HCT116 (cell line): ENCODE results near the gene TMEM239. TPM values are rescaled to one million over a fixed set of nuclear protein-coding genes. Genes with fewer than 3 reads are reported as not detected.

ENCODE experiments used
- ATAC-seq: fragments of 200-7000 bp; cut with Tn5 transposase; 2 replicates; pipeline ENCODE4 v1.9.1; 2020; ENCODE audit warnings: mild to moderate bottlenecking, moderate library complexity
- BruUV-seq: library from RNA; stranded (reverse); fragments of 400-500 nt; replicated peaks from 2 replicates; lab custom pipeline; 2021; lab: Mats Ljungman, UMichigan
- CTCF ChIA-PET: fragments of 300-600 bp; sonication (Branson Sonifier 250); formaldehyde crosslinking; loops from one replicate; lab custom pipeline; 2021; ENCODE audit warnings: antibody characterized with exemption; lab: Charles Lee
- POLR2A ChIA-PET: fragments of 300-600, 350-600 bp; sonication (Branson Sonifier 250); formaldehyde crosslinking; loops from one replicate; lab custom pipeline; 2021; ENCODE audit warnings: antibody characterized with exemption; lab: Charles Lee
- RAD21 ChIA-PET, 2 experiments: fragments of 300-600 bp; sonication (Branson Sonifier 250); formaldehyde crosslinking; loops; one replicate each; lab custom pipeline; 2023; ENCODE audit warnings: low total read pairs in 2 of 2; ENCODE audit not compliant: uncharacterized antibody in 2 of 2, unreplicated experiment in 2 of 2, low non-redundant PET in 1 of 2; lab: Charles Lee
- DNase-seq: peaks from one replicate; pipeline ENCODE4 v3.0.0-alpha.2; 2010; ENCODE audit warnings: low read depth, low spot score
- H2AFZ ChIP-seq: fragments of 200-600 bp; shearing (Covaris generic), sonication (generic); 2 replicates; pipeline ENCODE4 v1.6.1; 2017; ENCODE audit warnings: low read depth, mixed run types, mixed read lengths, antibody characterized with exemption, low read length; ENCODE audit not compliant: poor library complexity, severe bottlenecking
- H3K27ac ChIP-seq: 2 replicates; pipeline ENCODE4 v1.5.1; 2012; ENCODE audit warnings: low read depth, low read length
- H3K27me3 ChIP-seq: fragments of 200-600 bp; sonication (generic); 2 replicates; pipeline ENCODE4 v1.6.1; 2016; ENCODE audit warnings: mixed run types, low read length, mixed read lengths; ENCODE audit not compliant: insufficient read depth
- H3K36me3 ChIP-seq, 2 experiments: fragments of 200-500 bp in 1 of 2; fragments of 200-600 bp in 1 of 2; sonication (Bioruptor generic) in 1 of 2; sonication (generic) in 1 of 2; 2 replicates each; pipeline versions ENCODE4 v1.5.1 to v1.6.1; 2014 to 2016; ENCODE audit warnings: low read length in 2 of 2, inconsistent platforms in 1 of 2, mixed read lengths in 1 of 2, mixed run types in 1 of 2; ENCODE audit not compliant: insufficient read depth in 2 of 2, control insufficient read depth in 1 of 2
- H3K4me1 ChIP-seq, 2 experiments: fragments of 200-600 bp in 1 of 2; sonication (generic) in 1 of 2; 2 replicates each; pipeline versions ENCODE4 v1.5.1 to v1.6.1; 2012 to 2017; ENCODE audit warnings: low read length in 2 of 2, inconsistent platforms in 1 of 2, mild to moderate bottlenecking in 1 of 2, mixed read lengths in 1 of 2, mixed run types in 1 of 2, moderate library complexity in 1 of 2; ENCODE audit not compliant: insufficient read depth in 2 of 2, control insufficient read depth in 1 of 2
- H3K4me2 ChIP-seq: fragments of 200-600 bp; sonication (generic); 2 replicates; pipeline ENCODE4 v1.6.1; 2017; ENCODE audit warnings: mixed run types, low read length, mixed read lengths
- H3K4me3 ChIP-seq, 2 experiments: fragments of 200-600 bp in 1 of 2; sonication (generic) in 1 of 2; replicated peaks in 1 of 2; 2 replicates each; pipeline ENCODE4 v1.5.1; 2011 to 2016; ENCODE audit warnings: low read length in 2 of 2, control low read depth in 1 of 2, low read depth in 1 of 2, mild to moderate bottlenecking in 1 of 2, mixed read lengths in 1 of 2, mixed run types in 1 of 2
- H3K79me2 ChIP-seq: fragments of 200-600 bp; sonication (generic); 2 replicates; pipeline ENCODE4 v1.6.1; 2017; ENCODE audit warnings: mild to moderate bottlenecking, mixed run types, low read length, moderate library complexity, mixed read lengths; ENCODE audit not compliant: insufficient read depth
- H3K9ac ChIP-seq: fragments of 200-600 bp; sonication (generic); 2 replicates; pipeline ENCODE4 v1.6.1; 2016; ENCODE audit warnings: low read length, mixed read lengths
- H3K9me2 ChIP-seq: fragments of 200-600 bp; sonication (generic), shearing (Covaris generic); 2 replicates; pipeline ENCODE4 v1.6.1; 2017; ENCODE audit warnings: mixed run types, mild to moderate bottlenecking, moderate library complexity; ENCODE audit not compliant: insufficient read depth
- H3K9me3 ChIP-seq, 2 experiments: fragments of 200-500 bp in 1 of 2; fragments of 200-600 bp in 1 of 2; sonication (Bioruptor generic) in 1 of 2; sonication (generic) in 1 of 2; 2 replicates each; pipeline ENCODE4 v1.6.1; 2014 to 2017; ENCODE audit warnings: low read length in 2 of 2, mixed read lengths in 2 of 2, inconsistent platforms in 1 of 2, low read depth in 1 of 2, mild to moderate bottlenecking in 1 of 2, mixed run types in 1 of 2, moderate library complexity in 1 of 2; ENCODE audit not compliant: control insufficient read depth in 1 of 2, insufficient read depth in 1 of 2
- H4K20me1 ChIP-seq: fragments of 200-600 bp; sonication (generic), shearing (Covaris generic); 2 replicates; pipeline ENCODE4 v1.6.1; 2017; ENCODE audit warnings: mixed run types, mild to moderate bottlenecking, moderate library complexity; ENCODE audit not compliant: insufficient read depth
- ATF3 ChIP-seq: IDR thresholded peaks from 2 replicates; pipeline ENCODE4 v1.6.1; 2012
- CTCF ChIP-seq, 3 experiments: fragments of 200-600 bp in 1 of 3; sonication (generic) in 1 of 3; IDR thresholded peaks in 2 of 3; conservative IDR thresholded peaks in 1 of 3; 2 replicates each; pipeline ENCODE4 v1.5.1; 2012 to 2017; ENCODE audit warnings: low read depth in 2 of 3, low read length in 2 of 3, antibody characterized with exemption in 1 of 3, borderline replicate concordance in 1 of 3, control low read depth in 1 of 3, mild to moderate bottlenecking in 1 of 3, mixed read lengths in 1 of 3, mixed run types in 1 of 3, moderate library complexity in 1 of 3; ENCODE audit not compliant: insufficient read depth in 1 of 3
- ELF1 ChIP-seq: IDR thresholded peaks from 2 replicates; pipeline ENCODE4 v1.6.1; 2012; ENCODE audit warnings: low read depth, borderline replicate concordance
- EZH2 ChIP-seq: fragments of 200-600 bp; sonication (generic); IDR thresholded peaks from 2 replicates; pipeline ENCODE4 v1.6.1; 2017; ENCODE audit warnings: antibody characterized with exemption, mixed run types
- EZH2phosphoT487 ChIP-seq: fragments of 200-600 bp; IDR thresholded peaks from 2 replicates; pipeline ENCODE4 v1.6.1; 2018; ENCODE audit warnings: antibody characterized with exemption, borderline replicate concordance
- FOSL1 ChIP-seq: IDR thresholded peaks from 2 replicates; pipeline ENCODE4 v1.6.1; 2012; ENCODE audit warnings: low read depth
- JUND ChIP-seq: IDR thresholded peaks from 2 replicates; pipeline ENCODE4 v1.6.1; 2012
- MAX ChIP-seq: IDR thresholded peaks from 2 replicates; pipeline ENCODE4 v1.6.1; 2012
- POLR2A ChIP-seq: IDR thresholded peaks from 2 replicates; pipeline ENCODE4 v1.7.0; 2011; ENCODE audit warnings: borderline replicate concordance; ENCODE audit not compliant: insufficient read depth, insufficient read length; ENCODE audit errors: extremely low read depth
- POLR2AphosphoS5 ChIP-seq: IDR thresholded peaks from 2 replicates; pipeline ENCODE4 v1.6.1; 2011; ENCODE audit warnings: mild to moderate bottlenecking, low read depth, low read length, moderate library complexity
- REST ChIP-seq: IDR thresholded peaks from 2 replicates; pipeline ENCODE4 v1.6.1; 2012; ENCODE audit warnings: low read depth
- SIN3A ChIP-seq: IDR thresholded peaks from 2 replicates; pipeline ENCODE4 v1.6.1; 2012; ENCODE audit warnings: low read depth
- SRF ChIP-seq: IDR thresholded peaks from 2 replicates; pipeline ENCODE4 v1.6.1; 2012; ENCODE audit warnings: low read depth
- TCF7L2 ChIP-seq: IDR thresholded peaks from 2 replicates; pipeline ENCODE4 v1.7.0; 2011; ENCODE audit warnings: borderline replicate concordance, inconsistent platforms; ENCODE audit not compliant: insufficient read depth, insufficient read length; ENCODE audit errors: extremely low read depth
- YY1 ChIP-seq: IDR thresholded peaks from 2 replicates; pipeline ENCODE4 v1.6.1; 2011; ENCODE audit warnings: low read length, low read depth, moderate library complexity, mild to moderate bottlenecking; ENCODE audit not compliant: insufficient replicate concordance; ENCODE audit errors: extremely low read depth
- ZBTB33 ChIP-seq: IDR thresholded peaks from 2 replicates; pipeline ENCODE4 v1.6.1; 2011; ENCODE audit warnings: mild to moderate bottlenecking, low read length, moderate library complexity; ENCODE audit not compliant: insufficient replicate concordance; ENCODE audit errors: extremely low read depth
- ZFX ChIP-seq: fragments of 450-650 bp; IDR thresholded peaks from 2 replicates; pipeline ENCODE4 v1.6.1; 2017
- ZNF274 ChIP-seq: fragments of 200-500 bp; sonication (Bioruptor generic); IDR thresholded peaks from 2 replicates; pipeline ENCODE4 v1.6.1; 2014; ENCODE audit warnings: mild to moderate bottlenecking, low read depth, low read length, inconsistent platforms
- intact Hi-C: fragments of 100-400 bp; cut with micrococcal nuclease; formaldehyde crosslinking; loops from 2 replicates; pipeline ENCODE4 v1.10.0; 2022
- total RNA-seq: library from RNA; stranded (reverse); gene quantifications from one replicate; pipeline ENCODE4 v1.2.1, GENCODE V29; 2021; ENCODE audit not compliant: unreplicated experiment

TMEM239 gene
- total RNA-seq, 1 experiment from 2014 or later: not detected

GRCh38 chr20:2799688-2800520, 16.3 kb upstream of the TMEM239 start:
- Histone ChIP-seq H2AFZ (no peak overlapping the region), H3K4me2 (no peak overlapping the region)

More at GRCh38 chr20:2799688-2800520, 16.3 kb upstream of the TMEM239 start:
- Histone ChIP-seq H3K9ac (no peak overlapping the region), H3K4me3 (no peak overlapping the region), H3K27me3 (no peaks in the 10 kb centered on the region), H3K9me3 (no peaks in the 10 kb centered on the region), H3K4me1 (peaks cover 8 to 13% of the 10 kb centered on the region in 2 experiments; a peak in 3 of 4 replicates), H4K20me1 (no peaks in the 10 kb centered on the region), H3K36me3 (no peaks in the 10 kb centered on the region), H3K9me2 (no peaks in the 10 kb centered on the region), H3K79me2 (no peaks in the 10 kb centered on the region), H3K27ac (no peak overlapping the region)
- intact Hi-C loops: no loop called here
- ChIA-PET RAD21 (no interaction called here), POLR2A (no interaction called here)
- DNase-seq (no peak), ATAC-seq (no peak)
- TF ChIP-seq EZH2phosphoT487 (no peak), MAX (no peak), POLR2AphosphoS5 (no peak), ATF3 (no peak), ZBTB33 (no peak), POLR2A (no peak), ZFX (no peak), YY1 (no peak), SRF (no peak), JUND (no peak), EZH2 (no peak), ELF1 (no peak), REST (no peak), FOSL1 (no peak), TCF7L2 (no peak), ZNF274 (no peak), CTCF (IDR thresholded peaks at IDR 0.05 in 2 of 3, conservative IDR thresholded peaks at IDR 0.05 in 1 of 3; ENCODE audit: borderline replicate concordance in 1 of 3, insufficient read depth in 1 of 3, low read depth in 2 of 3, low read length in 2 of 3) (no peak), SIN3A (no peak)
- TF ChIP-seq, all 23 proteins: peak for 0
- BruUV-seq: no TSS peak
- CTCF ChIA-PET: no interaction called here
